Measurements from ENCODE around the gene SSRP1.

The SSRP1 gene

GRCh38 chr11:57315491-57315890 lies 20.2 kb downstream of the SSRP1 start:
- no peak overlapping the region for H2BK120ac ChIP-seq (ENCODE audit: insufficient read depth, low read length, poor library complexity)
- H3K27me3 ChIP-seq (ENCODE audit: insufficient read depth, low read length): no peaks in the 10 kb centered on the region
- no peak overlapping the region for H3K23ac ChIP-seq (ENCODE audit: low read length)
- no peak overlapping the region for H3K9ac ChIP-seq (ENCODE audit: low read length)
- no peaks in the 10 kb centered on the region for H3K9me3 ChIP-seq (ENCODE audit: insufficient read depth, low read depth, low read length)
- no peak overlapping the region for H3K14ac ChIP-seq (ENCODE audit: low read length)
- no peak overlapping the region for H3K27ac ChIP-seq (ENCODE audit: low read depth, low read length)
- H3K4ac ChIP-seq (ENCODE audit: low read depth, low read length): no peak overlapping the region
- H4K91ac ChIP-seq (ENCODE audit: low read depth, low read length): no peak overlapping the region
- WGBS (ENCODE audit: extremely low coverage, insufficient coverage, insufficient read length): no CpG with 5 or more reads among the region's 8 CpGs
- no peak overlapping the region for H3K4me2 ChIP-seq (ENCODE audit: low read length)
- H2AFZ ChIP-seq (ENCODE audit: insufficient read depth, low read length, poor library complexity): no peak overlapping the region
- H4K8ac ChIP-seq (ENCODE audit: low read depth, low read length): no peak overlapping the region
- H2BK5ac ChIP-seq (ENCODE audit: low read depth, low read length, poor library complexity): no peak overlapping the region
- peaks cover 72 to 84% of the 10 kb centered on the region in 2 experiments for H3K36me3 ChIP-seq (ENCODE audit: control insufficient read depth in 1 of 2, insufficient read depth in 2 of 2, low read length in 2 of 2)
- no peak overlapping the region for H2BK12ac ChIP-seq (ENCODE audit: low read length)
- H3K4me3 ChIP-seq (ENCODE audit: low read depth, low read length): no peak overlapping the region
- H3K79me2 ChIP-seq (ENCODE audit: control insufficient read depth, insufficient read depth, low read length, poor library complexity): peaks cover 7% of the 10 kb centered on the region
- DNase-seq: no peak
- no peak overlapping the region for H4K12ac ChIP-seq (ENCODE audit: low read depth, low read length)
- peaks cover 8% of the 10 kb centered on the region for H3K79me1 ChIP-seq (ENCODE audit: low read length)
- peaks cover 24 to 38% of the 10 kb centered on the region in 2 experiments for H3K4me1 ChIP-seq (ENCODE audit: control insufficient read depth in 1 of 2, insufficient read depth in 2 of 2, low read length in 2 of 2)
- H3K18ac ChIP-seq (ENCODE audit: low read length): no peak overlapping the region
- H2AK5ac ChIP-seq (ENCODE audit: low read length): no peak overlapping the region

DNA sequence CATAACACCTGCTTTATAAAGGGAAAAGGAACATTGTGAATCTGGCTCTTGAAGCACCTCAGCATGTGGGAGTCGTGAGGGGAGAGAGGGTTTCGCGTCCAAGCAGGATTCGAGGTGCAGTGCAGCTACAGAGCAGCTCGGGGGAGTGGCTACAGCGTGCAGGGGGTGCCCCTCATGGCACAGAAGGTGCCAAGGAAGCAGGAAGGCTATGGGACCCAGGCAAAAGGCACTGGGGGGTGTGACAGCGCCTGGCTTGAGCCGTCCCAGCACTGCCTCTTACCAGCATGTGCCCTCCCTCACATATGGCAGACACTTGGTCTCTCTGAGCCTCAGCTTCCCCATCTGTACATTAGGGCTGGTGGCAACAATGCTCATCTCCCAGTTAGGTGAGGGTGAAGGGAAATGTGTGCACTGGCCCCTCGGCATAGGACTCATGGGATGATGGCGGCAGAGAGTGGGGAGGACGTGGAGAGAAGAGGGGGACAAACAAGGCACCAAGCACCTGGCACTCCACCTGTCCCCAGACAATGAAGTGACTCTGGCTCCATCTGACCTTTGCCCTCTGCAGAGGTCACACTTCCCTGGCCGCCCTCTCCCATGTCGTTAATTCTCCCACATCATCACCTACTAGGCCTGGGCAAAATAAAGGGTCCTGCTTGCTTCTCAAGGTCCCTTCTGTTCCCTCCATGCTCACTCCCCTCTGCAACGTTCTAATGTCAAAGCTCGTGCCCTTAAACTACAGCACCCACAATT lies 21.3 kb downstream of the SSRP1 start:
- no peak overlapping the region for H4K91ac ChIP-seq (ENCODE audit: low read depth, low read length)
- no peak overlapping the region for H2AK5ac ChIP-seq (ENCODE audit: low read length)
- H3K4me2 ChIP-seq (ENCODE audit: low read length): no peak overlapping the region
- no peak overlapping the region for H3K4me3 ChIP-seq (ENCODE audit: low read depth, low read length)
- H3K9me3 ChIP-seq (ENCODE audit: insufficient read depth, low read depth, low read length): no peaks in the 10 kb centered on the region
- no peak overlapping the region for H2BK12ac ChIP-seq (ENCODE audit: low read length)
- H3K27me3 ChIP-seq (ENCODE audit: insufficient read depth, low read length): no peaks in the 10 kb centered on the region
- no peak for DNase-seq
- no peak overlapping the region for H3K27ac ChIP-seq (ENCODE audit: low read depth, low read length)
- peaks cover 77 to 88% of the 10 kb centered on the region in 2 experiments for H3K36me3 ChIP-seq (ENCODE audit: control insufficient read depth in 1 of 2, insufficient read depth in 2 of 2, low read length in 2 of 2)
- no peak overlapping the region for H3K18ac ChIP-seq (ENCODE audit: low read length)
- H3K9ac ChIP-seq (ENCODE audit: low read length): no peak overlapping the region
- peaks cover 30 to 39% of the 10 kb centered on the region in 2 experiments for H3K4me1 ChIP-seq (ENCODE audit: control insufficient read depth in 1 of 2, insufficient read depth in 2 of 2, low read length in 2 of 2)
- H3K23ac ChIP-seq (ENCODE audit: low read length): no peak overlapping the region
- H4K12ac ChIP-seq (ENCODE audit: low read depth, low read length): no peak overlapping the region
- H2BK5ac ChIP-seq (ENCODE audit: low read depth, low read length, poor library complexity): no peak overlapping the region
- H2AFZ ChIP-seq (ENCODE audit: insufficient read depth, low read length, poor library complexity): no peak overlapping the region
- no peak overlapping the region for H4K8ac ChIP-seq (ENCODE audit: low read depth, low read length)
- H3K14ac ChIP-seq (ENCODE audit: low read length): no peak overlapping the region
- H3K4ac ChIP-seq (ENCODE audit: low read depth, low read length): no peak overlapping the region
- no CpG with 5 or more reads among the region's 15 CpGs for WGBS (ENCODE audit: extremely low coverage, insufficient coverage, insufficient read length)
- peaks cover 12% of the 10 kb centered on the region for H3K79me2 ChIP-seq (ENCODE audit: control insufficient read depth, insufficient read depth, low read length, poor library complexity)
- H3K79me1 ChIP-seq (ENCODE audit: low read length): peaks cover 12% of the 10 kb centered on the region
- no peak overlapping the region for H2BK120ac ChIP-seq (ENCODE audit: insufficient read depth, low read length, poor library complexity)

DNA sequence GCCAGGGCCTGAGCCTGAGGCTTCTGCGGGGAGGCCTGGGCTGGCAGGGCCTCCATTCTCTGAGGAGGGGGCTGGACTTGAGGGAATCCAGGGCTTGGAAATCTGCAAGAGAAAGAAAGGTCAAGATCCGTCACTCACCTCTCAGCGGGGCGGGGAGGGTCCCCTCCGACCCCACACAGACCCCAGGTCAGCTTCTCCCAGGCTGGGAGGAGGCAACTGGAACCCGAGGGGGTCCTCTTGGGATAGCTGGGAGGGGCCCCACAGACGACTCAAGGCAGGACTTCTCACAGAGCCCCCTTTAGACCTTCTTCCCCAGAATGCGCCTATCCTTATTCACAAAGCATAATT lies 21.9 kb downstream of the SSRP1 start:
- H3K4me3 ChIP-seq (ENCODE audit: low read depth, low read length): no peak overlapping the region
- no peak overlapping the region for H2AFZ ChIP-seq (ENCODE audit: insufficient read depth, low read length, poor library complexity)
- no peak for DNase-seq
- no peak overlapping the region for H3K23ac ChIP-seq (ENCODE audit: low read length)
- no CpG with 5 or more reads among the region's 8 CpGs for WGBS (ENCODE audit: extremely low coverage, insufficient coverage, insufficient read length)
- no peak overlapping the region for H2BK120ac ChIP-seq (ENCODE audit: insufficient read depth, low read length, poor library complexity)
- H3K9ac ChIP-seq (ENCODE audit: low read length): no peak overlapping the region
- H3K79me2 ChIP-seq (ENCODE audit: control insufficient read depth, insufficient read depth, low read length, poor library complexity): peaks cover 18% of the 10 kb centered on the region
- H4K12ac ChIP-seq (ENCODE audit: low read depth, low read length): no peak overlapping the region
- no peak overlapping the region for H3K27ac ChIP-seq (ENCODE audit: low read depth, low read length)
- no peaks in the 10 kb centered on the region for H3K9me3 ChIP-seq (ENCODE audit: insufficient read depth, low read depth, low read length)
- peaks cover 81 to 91% of the 10 kb centered on the region in 2 experiments for H3K36me3 ChIP-seq (ENCODE audit: control insufficient read depth in 1 of 2, insufficient read depth in 2 of 2, low read length in 2 of 2)
- peaks cover 12% of the 10 kb centered on the region for H3K79me1 ChIP-seq (ENCODE audit: low read length)
- H3K4me1 ChIP-seq (ENCODE audit: control insufficient read depth in 1 of 2, insufficient read depth in 2 of 2, low read length in 2 of 2): peaks cover 36 to 46% of the 10 kb centered on the region in 2 experiments
- no peak overlapping the region for H3K18ac ChIP-seq (ENCODE audit: low read length)
- no peak overlapping the region for H4K8ac ChIP-seq (ENCODE audit: low read depth, low read length)
- H2AK5ac ChIP-seq (ENCODE audit: low read length): no peak overlapping the region
- H3K4ac ChIP-seq (ENCODE audit: low read depth, low read length): no peak overlapping the region
- no peak overlapping the region for H3K4me2 ChIP-seq (ENCODE audit: low read length)
- H2BK5ac ChIP-seq (ENCODE audit: low read depth, low read length, poor library complexity): no peak overlapping the region
- no peak overlapping the region for H2BK12ac ChIP-seq (ENCODE audit: low read length)
- H3K27me3 ChIP-seq (ENCODE audit: insufficient read depth, low read length): no peaks in the 10 kb centered on the region
- H4K91ac ChIP-seq (ENCODE audit: low read depth, low read length): no peak overlapping the region
- H3K14ac ChIP-seq (ENCODE audit: low read length): no peak overlapping the region

- Histone ChIP-seq H3K36me3 (ENCODE audit: control insufficient read depth in 1 of 2, insufficient read depth in 2 of 2, low read length in 2 of 2) (peaks cover 81 to 91% of the 10 kb centered on the region in 2 experiments), H2AFZ (ENCODE audit: insufficient read depth, low read length, poor library complexity) (no peak overlapping the region), H3K79me2 (ENCODE audit: control insufficient read depth, insufficient read depth, low read length, poor library complexity) (peaks cover 20% of the 10 kb centered on the region), H3K23ac (ENCODE audit: low read length) (no peak overlapping the region), H2BK5ac (ENCODE audit: low read depth, low read length, poor library complexity) (no peak overlapping the region), H4K91ac (ENCODE audit: low read depth, low read length) (no peak overlapping the region), H2BK120ac (ENCODE audit: insufficient read depth, low read length, poor library complexity) (no peak overlapping the region), H3K27me3 (ENCODE audit: insufficient read depth, low read length) (no peaks in the 10 kb centered on the region), H2BK12ac (ENCODE audit: low read length) (no peak overlapping the region), H3K4me1 (ENCODE audit: control insufficient read depth in 1 of 2, insufficient read depth in 2 of 2, low read length in 2 of 2) (peaks cover 37 to 46% of the 10 kb centered on the region in 2 experiments), H2AK5ac (ENCODE audit: low read length) (no peak overlapping the region), H3K27ac (ENCODE audit: low read depth, low read length) (no peak overlapping the region), H3K18ac (ENCODE audit: low read length) (no peak overlapping the region), H4K8ac (ENCODE audit: low read depth, low read length) (no peak overlapping the region), H4K12ac (ENCODE audit: low read depth, low read length) (no peak overlapping the region), H3K9me3 (ENCODE audit: insufficient read depth, low read depth, low read length) (no peaks in the 10 kb centered on the region), H3K4me3 (ENCODE audit: low read depth, low read length) (no peak overlapping the region), H3K9ac (ENCODE audit: low read length) (no peak overlapping the region), H3K79me1 (ENCODE audit: low read length) (peaks cover 14% of the 10 kb centered on the region), H3K14ac (ENCODE audit: low read length) (no peak overlapping the region), H3K4me2 (ENCODE audit: low read length) (no peak overlapping the region), H3K4ac (ENCODE audit: low read depth, low read length) (no peak overlapping the region)
- no peak for DNase-seq
- no CpG with 5 or more reads among the region's 26 CpGs for WGBS (ENCODE audit: extremely low coverage, insufficient coverage, insufficient read length)
Observed at GRCh38 chr11:57313071-57313787, 22.5 kb downstream of the SSRP1 start.
